HK-2 (cell line): ENCODE results near the gene LEUTX.

Experiments used
- DNase-seq: peaks from one replicate; pipeline ENCODE4 v3.0.0-alpha.2; 2018; ENCODE audit not compliant: unreplicated experiment

LEUTX gene

GRCh38 chr19:39824143-39825092, 45.8 kb downstream of the LEUTX start:
- peak; percentile 79 for DNase-seq

- no peak for DNase-seq
Observed at GRCh38 chr19:39825093-39825463, 46.4 kb downstream of the LEUTX start.

GRCh38 chr19:39825531-39826076, 47.0 kb downstream of the LEUTX start:
- DNase-seq = no peak

- no peak for DNase-seq
Observed at GRCh38 chr19:39826311-39826945, 47.8 kb downstream of the LEUTX start.

- DNase-seq = no peak
Observed at GRCh38 chr19:39827216-39827615, 48.6 kb downstream of the LEUTX start.

GRCh38 chr19:39828015-39828653, 49.5 kb downstream of the LEUTX start:
- DNase-seq = no peak

- no peak for DNase-seq
Observed at GRCh38 chr19:39828654-39829032, 50.0 kb downstream of the LEUTX start.

GRCh38 chr19:39829702-39830275, 51.1 kb downstream of the LEUTX start:
- DNase-seq = no peak

- DNase-seq = no peak
Observed at GRCh38 chr19:39830406-39830805, 51.8 kb downstream of the LEUTX start.

GRCh38 chr19:39830847-39831246, 52.2 kb downstream of the LEUTX start:
- no peak for DNase-seq

GRCh38 chr19:39831679-39832078, 53.0 kb downstream of the LEUTX start:
- DNase-seq = no peak

GRCh38 chr19:39832341-39833083, 53.9 kb downstream of the LEUTX start:
- no peak for DNase-seq

GRCh38 chr19:39833160-39833463, 54.5 kb downstream of the LEUTX start:
- no peak for DNase-seq

- DNase-seq = peak; percentile 97
Observed at GRCh38 chr19:39833464-39834286, 55.0 kb downstream of the LEUTX start, which contains the start of gene DYRK1B. Gene DYRK1B (minus strand): TSS chr19:39834162. CDS start chr19:39831867, 2,295 bp downstream.

- DNase-seq = no peak
Observed at GRCh38 chr19:39834287-39834841, 55.7 kb downstream of the LEUTX start.
